DMS79 treated with DMSO at 0.1 percent for 48 hours (cell line): ENCODE results near the gene FGF12.

ENCODE experiments used
- DNase-seq: peaks from one replicate; lab custom pipeline; 2025; lab: John Stamatoyannopoulos, UW

Gene FGF12

GRCh38 chr3:192409838-192410683, 317.3 kb downstream of the FGF12 start:
- DNase-seq, result no peak

- no peak for DNase-seq
Measured at GRCh38 chr3:192409201-192409837, 318.0 kb downstream of the FGF12 start.

GRCh38 chr3:192408647-192409200, 318.6 kb downstream of the FGF12 start:
- DNase-seq, result no peak

- no peak for DNase-seq
Measured at GRCh38 chr3:192408007-192408646, 319.2 kb downstream of the FGF12 start.

GRCh38 chr3:192399767-192400166, 327.6 kb downstream of the FGF12 start:
- DNase-seq, result no peak

GRCh38 chr3:192397012-192397411, 330.3 kb downstream of the FGF12 start:
- DNase-seq, result no peak

GRCh38 chr3:192395506-192395905, 331.8 kb downstream of the FGF12 start:
- DNase-seq, result no peak

- DNase-seq, result no peak
Measured at GRCh38 chr3:192392986-192393385, 334.4 kb downstream of the FGF12 start.

- DNase-seq, result no peak
Measured at GRCh38 chr3:192382861-192383260, 344.5 kb downstream of the FGF12 start.

- no peak for DNase-seq
Measured at GRCh38 chr3:192373586-192373985, 353.8 kb downstream of the FGF12 start.

- DNase-seq, result no peak
Measured at GRCh38 chr3:192373032-192373431, 354.3 kb downstream of the FGF12 start.

GRCh38 chr3:192372616-192373015, 354.7 kb downstream of the FGF12 start:
- DNase-seq, result no peak

GRCh38 chr3:192371870-192372400, 355.4 kb downstream of the FGF12 start:
- no peak for DNase-seq

- no peak for DNase-seq
Measured at GRCh38 chr3:192367616-192368015, 359.7 kb downstream of the FGF12 start.

GRCh38 chr3:192366916-192367315, 360.4 kb downstream of the FGF12 start:
- no peak for DNase-seq

GRCh38 chr3:192365571-192365970, 361.8 kb downstream of the FGF12 start:
- no peak for DNase-seq

- no peak for DNase-seq
Measured at GRCh38 chr3:192364316-192364715, 363.0 kb downstream of the FGF12 start.

GRCh38 chr3:192354687-192355086, 372.7 kb downstream of the FGF12 start:
- no peak for DNase-seq

GRCh38 chr3:192352142-192352541, 375.2 kb downstream of the FGF12 start:
- no peak for DNase-seq

- DNase-seq, result no peak
Measured at GRCh38 chr3:192351441-192351840, 375.9 kb downstream of the FGF12 start.

- DNase-seq, result no peak
Measured at GRCh38 chr3:192340031-192340430, 387.3 kb downstream of the FGF12 start.

GRCh38 chr3:192339214-192339613, 388.1 kb downstream of the FGF12 start:
- DNase-seq, result no peak
